Adrenal gland (tissue), 12 donors: ENCODE results near the gene SLC13A4. TPM values are rescaled to one million over a fixed set of nuclear protein-coding genes. Genes with fewer than 3 reads are reported as not detected.

Source experiments
- DNase-seq, 7 donors: peaks; one replicate each; pipeline ENCODE4 v3.0.0-alpha.2; 2019 to 2020
- H3K27ac ChIP-seq, 5 donors: fragments of 200-600 bp; sonication (generic) in 4 of 5; 1 replicate in 3 of 5; 2 replicates in 2 of 5; pipeline versions ENCODE4 v1.5.1 to v1.8.0; 2016 to 2020; ENCODE audit warnings: mild to moderate bottlenecking in 1 of 5
- H3K27me3 ChIP-seq: fragments of 200-600 bp; 2 replicates; pipeline ENCODE4 v1.8.0; 2021
- H3K36me3 ChIP-seq, 2 donors: fragments of 200-600 bp; replicated peaks in 1 of 2; 1 replicate in 1 of 2; 2 replicates in 1 of 2; pipeline versions ENCODE4 v1.5.1 to v1.8.0; 2018 to 2022
- H3K4me1 ChIP-seq, 2 donors: fragments of 200-600 bp; replicated peaks in 1 of 2; 1 replicate in 1 of 2; 2 replicates in 1 of 2; pipeline versions ENCODE4 v1.5.1 to v1.8.0; 2018 to 2021
- H3K4me3 ChIP-seq, 4 donors: fragments of 200-600 bp; sonication (generic) in 3 of 4; one replicate each; pipeline ENCODE4 v1.5.1; 2016 to 2018
- H3K9me3 ChIP-seq, 3 donors: fragments of 200-600 bp; sonication (generic) in 1 of 3; replicated peaks in 1 of 3; 1 replicate in 2 of 3; 2 replicates in 1 of 3; pipeline versions ENCODE4 v1.5.1 to v1.8.0; 2016 to 2021
- POLR2A ChIP-seq, 2 donors: fragments of 450-650 bp; IDR thresholded peaks; one replicate each; pipeline ENCODE4 v1.6.1; 2017; ENCODE audit warnings: antibody characterized with exemption in 2 of 2, mild to moderate bottlenecking in 2 of 2, moderate library complexity in 1 of 2
- WGBS, 4 donors: extraction: QIAGEN DNeasy Blood & Tissue Kit in 2 of 4; methylation state at CpG; one replicate each; pipeline versions ENCODE4 v1.1.5 to v1.1.7; 2013 to 2017; 5-methylcytosine and 5-hydroxymethylcytosine counted together
- intact Hi-C, 2 donors: fragments of 100-400 bp; cut with DNase I; formaldehyde crosslinking; loops; one replicate each; pipeline versions ENCODE4 v1.14.1 to v1.15.0; 2022 to 2023
- polyA plus RNA-seq, 3 donors: library from polyadenylated mRNA; stranded (reverse); fragments of 200-250 nt in 2 of 3; fragments of 350-450 nt in 1 of 3; fragmentation: Illumina TruSeq in 1 of 3; extraction: RNeasy Lipid Tissue Mini Kit (QIAGEN cat#74804) in 1 of 3; gene quantifications; one replicate each; pipeline ENCODE4 v1.2.3, GENCODE V29; 2013 to 2014
- total RNA-seq, 9 donors: library from RNA; depleted of rRNA in 4 of 9; stranded (reverse); fragments of >200 nt in 4 of 9; fragments of 120-200 nt in 1 of 9; fragmentation: NEBNext Ultra II Directional in 1 of 9; extraction: Animal tissue kit (Norgen Biotek cat#: 25700) in 1 of 9; gene quantifications; one replicate each; pipeline versions ENCODE4 v1.1.0 to v1.2.4, GENCODE V29; 2013 to 2023
- TF ChIP-seq, protein P1 (sequence below), 6 experiments: fragments of 450-650 bp in 4 of 6; fragments of 200-600 bp in 2 of 6; sonication (generic) in 1 of 6; IDR thresholded peaks; 1 replicate in 5 of 6; 2 replicates in 1 of 6; pipeline versions ENCODE4 v1.5.1 to v1.8.0; 2016 to 2021; ENCODE audit warnings: antibody characterized with exemption in 6 of 6, mild to moderate bottlenecking in 2 of 6, moderate library complexity in 1 of 6
- donor health status: healthy with polysubstance abuse.
- donor health status: Bipolar disorder and iron deficiency.
- donor health status: DM: yes; HTN: yes; CAD: no.
- donor health status: DM: no; HTN: no; CAD: no.
- donor health status: DM: no; HTN: no; CAD: no.
- donor health status: DM: yes; HTN: yes; CAD: no.

SLC13A4 gene
- total and polyA plus RNA-seq, 12 donors = 0.14 to 0.97 (median 0.24) TPM; not detected in 6

- Histone ChIP-seq H3K4me1 (no peaks in the 10 kb centered on the region), H3K36me3 (no peaks in the 10 kb centered on the region), H3K4me3 (no peak overlapping the region), H3K27me3 (no peaks in the 10 kb centered on the region), H3K9me3 (no peaks in the 10 kb centered on the region), H3K27ac (no peak overlapping the region)
- intact Hi-C loops = no loop called here
- 70 to 88% (median 84%) methylated on average over 5 of the region's 5 CpGs for WGBS, 4 donors
- TF ChIP-seq, protein P1, sequence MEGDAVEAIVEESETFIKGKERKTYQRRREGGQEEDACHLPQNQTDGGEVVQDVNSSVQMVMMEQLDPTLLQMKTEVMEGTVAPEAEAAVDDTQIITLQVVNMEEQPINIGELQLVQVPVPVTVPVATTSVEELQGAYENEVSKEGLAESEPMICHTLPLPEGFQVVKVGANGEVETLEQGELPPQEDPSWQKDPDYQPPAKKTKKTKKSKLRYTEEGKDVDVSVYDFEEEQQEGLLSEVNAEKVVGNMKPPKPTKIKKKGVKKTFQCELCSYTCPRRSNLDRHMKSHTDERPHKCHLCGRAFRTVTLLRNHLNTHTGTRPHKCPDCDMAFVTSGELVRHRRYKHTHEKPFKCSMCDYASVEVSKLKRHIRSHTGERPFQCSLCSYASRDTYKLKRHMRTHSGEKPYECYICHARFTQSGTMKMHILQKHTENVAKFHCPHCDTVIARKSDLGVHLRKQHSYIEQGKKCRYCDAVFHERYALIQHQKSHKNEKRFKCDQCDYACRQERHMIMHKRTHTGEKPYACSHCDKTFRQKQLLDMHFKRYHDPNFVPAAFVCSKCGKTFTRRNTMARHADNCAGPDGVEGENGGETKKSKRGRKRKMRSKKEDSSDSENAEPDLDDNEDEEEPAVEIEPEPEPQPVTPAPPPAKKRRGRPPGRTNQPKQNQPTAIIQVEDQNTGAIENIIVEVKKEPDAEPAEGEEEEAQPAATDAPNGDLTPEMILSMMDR (IDR thresholded peaks at IDR 0.05) = no peak
- DNase-seq = no peak
Observed at GRCh38 chr7:135729230-135729629, 1.2 kb upstream of the SLC13A4 start.

GRCh38 chr7:135726911-135727673 lies 894 bp downstream of the SLC13A4 start:
- H3K9me3 ChIP-seq = no peaks in the 10 kb centered on the region
- TF ChIP-seq POLR2A (IDR thresholded peaks at IDR 0.05) = no peak
- TF ChIP-seq, protein P1 (IDR thresholded peaks at IDR 0.05) = no peak
- no peak overlapping the region for H3K27ac ChIP-seq
- no peaks in the 10 kb centered on the region for H3K36me3 ChIP-seq
- 87 to 95% (median 91%) methylated on average over 14 to 30 of the region's 30 CpGs for WGBS, 4 donors
- no peaks in the 10 kb centered on the region for H3K4me1 ChIP-seq
- intact Hi-C loops = no loop called here
- no peaks in the 10 kb centered on the region for H3K27me3 ChIP-seq
- DNase-seq = no peak
- no peak overlapping the region for H3K4me3 ChIP-seq

GRCh38 chr7:135726276-135726788 lies 1.7 kb downstream of the SLC13A4 start:
- H3K4me3 ChIP-seq = no peak overlapping the region
- intact Hi-C loops = no loop called here
- H3K9me3 ChIP-seq = no peaks in the 10 kb centered on the region
- 52 to 58% (median 57%) methylated on average over 5 of the region's 5 CpGs for WGBS, 4 donors
- H3K4me1 ChIP-seq = no peaks in the 10 kb centered on the region
- no peak for DNase-seq
- no peaks in the 10 kb centered on the region for H3K36me3 ChIP-seq
- TF ChIP-seq, protein P1 (IDR thresholded peaks at IDR 0.05) = no peak
- no peak for TF ChIP-seq POLR2A (IDR thresholded peaks at IDR 0.05)
- no peak overlapping the region for H3K27ac ChIP-seq
- H3K27me3 ChIP-seq = no peaks in the 10 kb centered on the region

DNA sequence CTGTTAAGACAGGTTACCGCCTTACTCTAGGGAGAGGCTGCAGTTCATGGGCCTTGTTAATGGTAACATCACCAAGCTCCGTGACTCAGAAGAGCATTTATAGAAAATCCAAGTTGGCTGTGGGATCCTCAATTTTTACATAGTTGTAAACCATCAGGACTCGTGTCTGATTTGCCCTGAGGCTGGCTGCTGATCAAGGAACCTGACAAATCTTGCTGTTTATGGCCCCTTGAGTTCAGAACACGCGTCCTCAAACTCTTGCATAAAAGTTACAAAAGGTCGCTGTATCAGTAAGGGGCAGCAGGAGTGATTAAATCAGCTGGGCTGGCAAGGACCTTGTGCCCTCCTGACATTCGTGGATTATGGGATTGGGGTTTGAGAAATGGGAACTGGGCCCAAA lies 4.6 kb downstream of the SLC13A4 start:
- WGBS, 4 donors = 73 to 85% (median 77%) methylated on average over 7 of the region's 7 CpGs
- no peak overlapping the region for H3K4me3 ChIP-seq
- peaks cover 0 to 4% of the 10 kb centered on the region in 2 donors for H3K4me1 ChIP-seq
- H3K27me3 ChIP-seq = no peaks in the 10 kb centered on the region
- H3K36me3 ChIP-seq = no peaks in the 10 kb centered on the region
- H3K9me3 ChIP-seq = no peaks in the 10 kb centered on the region
- intact Hi-C loops = no loop called here
- TF ChIP-seq, protein P1 (IDR thresholded peaks at IDR 0.05) = no peak
- no peak for TF ChIP-seq POLR2A (IDR thresholded peaks at IDR 0.05)
- no peak overlapping the region for H3K27ac ChIP-seq
- DNase-seq = no peak
